Measurements from ENCODE around the gene DCTN2.

- no peak for TF ChIP-seq POLR2A (IDR thresholded peaks at IDR 0.05; ENCODE audit: low read length)
- TF ChIP-seq GATA1 (IDR thresholded peaks at IDR 0.05; ENCODE audit: low read depth, low read length) = no peak
These were observed 32.0 kb upstream of the DCTN2 start for GRCh38 chr12:57579011-57579410.

Data from erythroblast (primary cell).